ENCODE data around the gene RUFY4. TPM values are rescaled to one million over a fixed set of nuclear protein-coding genes. Genes with fewer than 3 reads are reported as not detected.
A peak's percentile ranks its signal among the peaks of the same experiment; 100 is the strongest.
"Not testable (repeated sequence)": the region's sequence is repeated elsewhere in the genome, so short reads cannot be mapped to it uniquely, and the experiment has no call there.

RUFY4 gene, protein sequence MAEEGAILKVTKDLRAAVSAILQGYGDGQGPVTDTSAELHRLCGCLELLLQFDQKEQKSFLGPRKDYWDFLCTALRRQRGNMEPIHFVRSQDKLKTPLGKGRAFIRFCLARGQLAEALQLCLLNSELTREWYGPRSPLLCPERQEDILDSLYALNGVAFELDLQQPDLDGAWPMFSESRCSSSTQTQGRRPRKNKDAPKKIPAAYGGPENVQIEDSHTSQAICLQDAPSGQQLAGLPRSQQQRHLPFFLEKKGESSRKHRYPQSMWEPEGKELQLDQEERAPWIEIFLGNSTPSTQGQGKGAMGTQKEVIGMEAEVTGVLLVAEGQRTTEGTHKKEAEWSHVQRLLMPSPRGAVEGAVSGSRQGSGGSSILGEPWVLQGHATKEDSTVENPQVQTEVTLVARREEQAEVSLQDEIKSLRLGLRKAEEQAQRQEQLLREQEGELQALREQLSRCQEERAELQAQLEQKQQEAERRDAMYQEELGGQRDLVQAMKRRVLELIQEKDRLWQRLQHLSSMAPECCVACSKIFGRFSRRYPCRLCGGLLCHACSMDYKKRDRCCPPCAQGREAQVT
- polyA plus RNA-seq: under 1 TPM in 3 of 4 donors, not detected in 1; 0.22 to 0.25 (median 0.24) TPM
- long read RNA-seq, donor 1: 0 reads
- long read RNA-seq, donor 2: 0 reads
- long read RNA-seq, donor 3: 0 reads
- long read RNA-seq, donor 4: 0 reads
- long read RNA-seq, donor 5: 0 reads
- long read RNA-seq, donor 6: 0 reads
- long read RNA-seq, donor 7: 0 reads
- long read RNA-seq, donor 8: 0 reads
- long read RNA-seq, donor 9: 0 reads
- long read RNA-seq, donor 10: 0 reads

DNA sequence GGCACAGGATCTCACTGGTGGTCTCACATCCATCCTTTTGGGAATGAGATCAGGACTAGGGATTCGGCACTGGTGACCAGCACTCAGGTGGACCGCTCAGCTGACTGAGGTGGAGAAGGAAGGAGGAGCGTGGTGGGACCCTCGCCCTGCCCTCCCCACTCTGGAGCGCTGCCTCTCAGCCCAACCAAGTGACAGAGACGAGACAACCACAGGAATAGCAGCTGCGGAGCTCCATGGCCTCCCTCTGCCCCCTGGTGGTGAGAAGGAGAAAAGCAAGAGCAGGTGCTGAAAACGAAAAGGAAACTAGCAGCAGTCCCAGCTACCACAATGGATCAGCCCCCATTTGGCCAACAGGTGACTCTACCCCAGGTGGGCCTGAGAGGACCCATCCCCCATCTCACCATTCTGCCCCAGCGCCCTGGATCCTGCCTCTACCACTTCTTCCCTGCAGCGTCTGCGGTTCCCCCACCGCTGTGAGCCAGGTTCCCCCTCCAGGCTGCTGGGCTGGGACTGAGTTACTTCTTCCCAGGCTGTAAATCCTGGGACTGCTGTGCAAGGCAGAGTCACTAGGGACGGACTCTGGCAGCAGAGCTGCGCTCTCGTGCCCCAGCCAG lies at the start of gene RUFY4:
RUFY4 (plus strand) TSS at position 533 of the 614 bp plus-strand sequence. CDS start 1,353 bp downstream, outside the sequence.
- FAIRE-seq; H3K27me3 ChIP-seq (ENCODE audit: control insufficient read depth in 3 of 3, insufficient read depth in 3 of 3, low read length in 3 of 3); H3K9me3 ChIP-seq (ENCODE audit: control insufficient read depth in 2 of 2, insufficient read depth in 1 of 2, low read depth in 1 of 2, low read length in 1 of 2): not testable (repeated sequence)

DNA sequence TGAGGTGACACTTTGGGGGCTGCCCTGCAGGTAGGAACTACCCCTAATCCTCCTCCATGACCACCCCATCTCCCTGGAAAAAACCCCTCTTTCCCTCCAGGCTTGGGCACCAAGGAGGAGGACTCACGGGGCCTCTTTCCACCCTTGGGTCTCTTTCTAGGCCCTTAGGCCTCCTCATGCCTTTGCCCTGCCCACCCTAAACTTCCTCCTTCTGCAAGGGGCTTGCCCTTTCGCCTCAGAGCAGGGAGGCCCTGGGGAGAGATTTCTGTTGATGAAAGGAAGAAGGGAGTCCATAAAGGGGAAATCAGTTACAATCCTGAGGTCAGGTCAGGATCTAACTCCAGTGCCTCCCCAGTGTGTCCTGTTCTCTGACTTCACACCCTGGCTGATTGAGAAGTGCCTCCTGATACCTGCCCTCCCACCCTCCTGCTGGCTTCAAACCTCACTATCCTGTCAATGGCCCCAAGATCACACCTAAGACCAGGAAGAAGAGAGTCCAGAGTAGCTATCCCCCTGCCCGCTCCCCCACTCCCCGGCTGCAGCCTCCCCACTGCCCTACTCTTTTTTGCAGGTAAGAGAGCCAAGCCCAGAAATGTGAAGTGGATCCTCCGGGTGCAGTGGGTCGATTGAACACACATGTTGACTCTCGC lies 49.5 kb upstream of the RUFY4 start:
- Histone ChIP-seq H3K4me3 (ENCODE audit: low read depth in 1 of 3, low read length in 3 of 3) (no peak overlapping the region), H3K27me3 (ENCODE audit: control insufficient read depth in 3 of 3, insufficient read depth in 3 of 3, low read length in 3 of 3) (no peaks in the 10 kb centered on the region), H3K4me1 (ENCODE audit: control insufficient read depth in 3 of 3, insufficient read depth in 2 of 3, low read depth in 1 of 3, low read length in 2 of 3) (no peaks in the 10 kb centered on the region), H3K9me3 (ENCODE audit: control insufficient read depth in 2 of 2, insufficient read depth in 1 of 2, low read depth in 1 of 2, low read length in 1 of 2) (no peaks in the 10 kb centered on the region), H3K36me3 (ENCODE audit: control insufficient read depth in 3 of 3, insufficient read depth in 2 of 3, low read depth in 1 of 3, low read length in 3 of 3) (no peaks in the 10 kb centered on the region), H3K27ac (ENCODE audit: low read depth in 1 of 3, low read length in 2 of 3) (no peak overlapping the region)
- FAIRE-seq: no peak
- no peak for DNase-seq
- 81 to 84% (median 83%) methylated on average over 7 of the region's 7 CpGs for WGBS, 3 donors

More for the DNA sequence above, at the start of gene RUFY4:
- H3K4me1 ChIP-seq (ENCODE audit: control insufficient read depth in 3 of 3, insufficient read depth in 2 of 3, low read depth in 1 of 3, low read length in 2 of 3); H3K27ac ChIP-seq (ENCODE audit: low read depth in 1 of 3, low read length in 2 of 3); H3K36me3 ChIP-seq (ENCODE audit: control insufficient read depth in 3 of 3, insufficient read depth in 2 of 3, low read depth in 1 of 3, low read length in 3 of 3): not testable (repeated sequence)
- peak; percentile 76 to 86 for DNase-seq
- H3K4me3 ChIP-seq (ENCODE audit: low read depth in 1 of 3, low read length in 3 of 3): peak within 1 kb of the TSS in 2 of 3 donors; percentile 32 to 35
- WGBS, 3 donors: 1 to 6% (median 3%) methylated on average over 13 to 15 of the region's 15 CpGs

DNA sequence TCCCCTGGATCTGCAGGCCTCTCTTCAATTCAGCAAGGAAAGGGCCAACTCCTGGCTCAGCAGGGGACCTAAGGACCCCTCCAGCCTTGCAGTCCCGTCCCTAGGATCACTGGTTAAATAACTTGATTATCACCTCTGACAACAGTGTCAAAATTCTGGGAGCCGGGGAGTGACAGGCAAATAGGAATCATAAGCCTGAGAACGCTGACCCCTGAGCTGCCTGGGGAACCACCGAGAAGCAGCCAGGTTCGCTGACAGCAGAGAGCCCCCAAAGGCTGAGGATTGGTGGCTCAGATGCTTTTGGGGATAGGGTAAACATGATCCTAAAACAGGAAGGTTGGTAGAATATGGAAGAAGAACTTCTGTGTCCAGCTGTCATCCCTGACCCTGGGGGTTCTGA lies 48.8 kb upstream of the RUFY4 start:
- FAIRE-seq: no peak
- 82 to 91% (median 87%) methylated on average over 5 of the region's 5 CpGs for WGBS, 3 donors
- H3K9me3 ChIP-seq (ENCODE audit: control insufficient read depth in 2 of 2, insufficient read depth in 1 of 2, low read depth in 1 of 2, low read length in 1 of 2): no peaks in the 10 kb centered on the region

DNA sequence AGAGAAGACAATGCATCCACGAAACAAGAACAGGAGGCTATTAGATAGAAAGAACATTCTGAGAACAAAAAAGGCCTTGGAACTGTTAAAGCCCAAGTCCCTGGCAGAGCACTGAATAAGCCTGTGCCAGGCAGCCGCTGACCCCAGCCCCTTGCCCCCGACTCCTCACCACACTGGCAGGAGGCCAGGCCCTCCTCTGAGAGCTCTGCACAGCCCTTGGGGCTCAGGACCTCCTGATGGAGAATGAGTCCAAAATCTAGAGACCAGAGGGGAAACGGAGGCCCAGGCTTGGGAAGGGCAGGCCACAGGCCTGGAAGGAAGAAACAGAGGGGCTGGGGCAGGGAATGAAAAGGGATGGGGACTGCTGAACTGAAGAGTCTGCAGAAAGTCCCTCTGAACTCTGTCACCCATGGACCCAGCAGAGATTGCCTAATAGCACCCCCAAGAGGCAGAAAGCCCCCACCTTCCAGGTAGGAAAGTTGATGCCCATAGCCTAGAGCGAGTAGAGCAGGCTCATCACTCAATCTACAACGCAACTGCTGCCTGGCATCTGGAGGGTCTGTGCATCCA lies 48.0 kb upstream of the RUFY4 start:
- DNase-seq (no peak), FAIRE-seq (no peak)
- no peaks in the 10 kb centered on the region for H3K27me3 ChIP-seq (ENCODE audit: control insufficient read depth in 3 of 3, insufficient read depth in 3 of 3, low read length in 3 of 3)
- 79 to 90% (median 87%) methylated on average over 6 of the region's 6 CpGs for WGBS, 3 donors
- H3K4me3 ChIP-seq (ENCODE audit: low read depth in 1 of 3, low read length in 3 of 3): no peak overlapping the region
- H3K9me3 ChIP-seq (ENCODE audit: control insufficient read depth in 2 of 2, insufficient read depth in 1 of 2, low read depth in 1 of 2, low read length in 1 of 2): no peaks in the 10 kb centered on the region
- H3K36me3 ChIP-seq (ENCODE audit: control insufficient read depth in 3 of 3, insufficient read depth in 2 of 3, low read depth in 1 of 3, low read length in 3 of 3): no peaks in the 10 kb centered on the region
- no peaks in the 10 kb centered on the region for H3K4me1 ChIP-seq (ENCODE audit: control insufficient read depth in 3 of 3, insufficient read depth in 2 of 3, low read depth in 1 of 3, low read length in 2 of 3)
- no peak overlapping the region for H3K27ac ChIP-seq (ENCODE audit: low read depth in 1 of 3, low read length in 2 of 3)

More for the DNA sequence above, 48.8 kb upstream of the RUFY4 start:
- H3K4me1 ChIP-seq (ENCODE audit: control insufficient read depth in 3 of 3, insufficient read depth in 2 of 3, low read depth in 1 of 3, low read length in 2 of 3): no peaks in the 10 kb centered on the region
- no peaks in the 10 kb centered on the region for H3K27me3 ChIP-seq (ENCODE audit: control insufficient read depth in 3 of 3, insufficient read depth in 3 of 3, low read length in 3 of 3)
- no peaks in the 10 kb centered on the region for H3K36me3 ChIP-seq (ENCODE audit: control insufficient read depth in 3 of 3, insufficient read depth in 2 of 3, low read depth in 1 of 3, low read length in 3 of 3)
- H3K27ac ChIP-seq (ENCODE audit: low read depth in 1 of 3, low read length in 2 of 3): no peak overlapping the region
- DNase-seq: no peak
- H3K4me3 ChIP-seq (ENCODE audit: low read depth in 1 of 3, low read length in 3 of 3): no peak overlapping the region

DNA sequence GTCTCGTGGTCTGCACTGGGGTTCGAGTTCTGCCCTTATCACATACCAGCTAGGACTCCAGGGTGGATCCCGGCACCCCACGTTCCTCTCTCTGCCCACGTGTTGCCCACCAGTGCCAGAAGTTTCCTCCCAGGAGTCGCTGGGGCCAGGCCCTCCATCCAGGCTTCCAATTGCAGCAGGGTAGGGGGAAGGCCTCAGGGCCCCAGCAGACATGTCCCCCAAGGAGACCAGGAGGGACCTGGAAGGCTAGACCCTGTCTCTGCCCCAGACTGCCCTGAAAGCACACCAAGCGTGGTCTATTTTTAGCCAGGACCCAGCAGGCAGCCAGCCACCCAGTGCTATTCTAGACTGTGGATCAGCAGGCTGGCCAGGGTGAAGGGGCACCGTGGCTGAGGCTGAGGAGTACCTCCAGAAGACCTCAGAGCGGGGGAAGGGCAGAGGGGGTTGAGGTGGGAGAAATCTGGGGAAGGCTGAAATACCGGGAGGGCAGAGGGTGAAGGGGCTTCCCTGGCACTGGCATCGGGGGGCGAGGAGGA lies 47.4 kb upstream of the RUFY4 start:
- 83 to 85% (median 83%) methylated on average over 12 of the region's 12 CpGs for WGBS, 3 donors
- FAIRE-seq (no peak), DNase-seq (no peak)
- H3K36me3 ChIP-seq (ENCODE audit: control insufficient read depth in 3 of 3, insufficient read depth in 2 of 3, low read depth in 1 of 3, low read length in 3 of 3): no peaks in the 10 kb centered on the region
- H3K9me3 ChIP-seq (ENCODE audit: control insufficient read depth in 2 of 2, insufficient read depth in 1 of 2, low read depth in 1 of 2, low read length in 1 of 2): no peaks in the 10 kb centered on the region
- H3K27ac ChIP-seq (ENCODE audit: low read depth in 1 of 3, low read length in 2 of 3): no peak overlapping the region
- H3K4me1 ChIP-seq (ENCODE audit: control insufficient read depth in 3 of 3, insufficient read depth in 2 of 3, low read depth in 1 of 3, low read length in 2 of 3): no peaks in the 10 kb centered on the region
- no peaks in the 10 kb centered on the region for H3K27me3 ChIP-seq (ENCODE audit: control insufficient read depth in 3 of 3, insufficient read depth in 3 of 3, low read length in 3 of 3)
- no peak overlapping the region for H3K4me3 ChIP-seq (ENCODE audit: low read depth in 1 of 3, low read length in 3 of 3)

DNA sequence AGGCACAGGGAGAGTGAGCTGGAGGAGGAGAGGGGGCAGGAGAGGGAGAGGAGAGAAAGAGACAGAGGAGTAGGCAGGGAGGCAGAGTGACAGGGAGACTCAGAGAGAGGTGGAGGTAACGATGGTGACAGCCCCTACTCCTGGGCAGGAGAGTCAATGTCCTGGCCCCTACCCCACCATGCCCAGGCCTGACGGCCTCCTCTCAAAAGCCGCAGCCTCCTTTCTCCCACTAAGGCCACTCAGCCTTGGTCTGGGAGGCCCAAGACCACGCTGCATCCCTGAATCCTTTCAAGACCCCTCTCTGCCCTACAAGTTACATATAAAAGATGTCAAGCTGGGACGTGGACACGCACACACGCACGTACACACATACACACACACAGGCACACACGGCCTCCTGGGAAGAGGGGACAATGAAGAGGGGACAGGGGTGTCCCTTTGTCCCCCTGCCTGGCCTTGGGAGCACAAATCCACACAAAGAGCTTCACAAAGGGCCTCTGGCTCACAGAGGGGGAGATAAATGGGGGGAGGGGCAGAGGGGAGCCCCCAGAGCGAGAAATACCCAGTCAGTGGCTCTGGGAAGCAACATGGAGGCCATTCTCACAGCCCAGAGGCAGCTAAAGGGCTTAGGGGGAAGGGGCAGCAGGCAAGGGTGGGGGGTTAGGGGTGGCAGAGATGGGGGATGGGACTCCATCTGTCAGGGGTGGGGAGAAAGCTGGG lies 46.8 kb upstream of the RUFY4 start:
- Histone ChIP-seq H3K27me3 (ENCODE audit: control insufficient read depth in 3 of 3, insufficient read depth in 3 of 3, low read length in 3 of 3) (no peaks in the 10 kb centered on the region), H3K4me3 (ENCODE audit: low read depth in 1 of 3, low read length in 3 of 3) (no peak overlapping the region), H3K36me3 (ENCODE audit: control insufficient read depth in 3 of 3, insufficient read depth in 2 of 3, low read depth in 1 of 3, low read length in 3 of 3) (no peaks in the 10 kb centered on the region), H3K9me3 (ENCODE audit: control insufficient read depth in 2 of 2, insufficient read depth in 1 of 2, low read depth in 1 of 2, low read length in 1 of 2) (no peaks in the 10 kb centered on the region), H3K4me1 (ENCODE audit: control insufficient read depth in 3 of 3, insufficient read depth in 2 of 3, low read depth in 1 of 3, low read length in 2 of 3) (no peaks in the 10 kb centered on the region), H3K27ac (ENCODE audit: low read depth in 1 of 3, low read length in 2 of 3) (no peak overlapping the region)
- DNase-seq (no peak), FAIRE-seq (no peak)
- 82 to 87% (median 83%) methylated on average over 10 of the region's 10 CpGs for WGBS, 3 donors

DNA sequence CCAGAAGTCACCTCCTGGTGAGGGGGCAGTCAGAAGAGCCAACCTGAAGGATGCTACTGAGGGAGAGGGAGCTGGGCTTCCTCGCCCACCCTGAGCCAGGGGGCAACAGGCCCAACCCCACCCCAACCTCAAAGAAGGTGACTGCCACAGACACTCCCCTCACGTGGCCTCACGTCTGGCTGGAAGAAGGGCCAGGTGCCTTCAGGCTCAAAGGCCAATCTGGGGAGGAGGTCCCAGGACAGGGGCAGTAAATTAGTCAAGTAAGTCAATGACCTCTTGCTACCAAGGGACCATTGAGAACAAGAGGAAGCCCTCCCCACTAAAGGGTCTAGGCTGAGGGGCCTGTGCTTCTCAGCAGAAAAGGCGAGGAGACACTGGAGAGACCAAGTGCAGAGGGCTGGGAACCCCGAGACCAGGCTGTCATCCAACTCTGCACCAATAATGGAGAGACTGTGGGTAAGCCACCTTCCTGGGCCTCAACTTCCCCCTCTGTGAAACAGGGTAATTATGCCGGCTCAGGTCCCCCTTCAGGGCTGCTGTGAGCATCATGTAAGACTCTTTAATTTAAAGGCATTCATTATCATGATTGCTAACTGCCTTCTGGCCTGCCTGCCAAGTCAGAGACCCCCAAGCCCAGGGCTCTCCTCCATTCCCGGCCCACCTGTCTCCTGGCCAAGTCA lies 46.1 kb upstream of the RUFY4 start:
- FAIRE-seq (no peak), DNase-seq (peak in 1 of 2 donors; percentile 16)
- 56 to 73% (median 59%) methylated on average over 7 of the region's 7 CpGs for WGBS, 3 donors
- H3K4me3 ChIP-seq (ENCODE audit: low read depth in 1 of 3, low read length in 3 of 3): no peak overlapping the region
- no peaks in the 10 kb centered on the region for H3K27me3 ChIP-seq (ENCODE audit: control insufficient read depth in 3 of 3, insufficient read depth in 3 of 3, low read length in 3 of 3)
- no peaks in the 10 kb centered on the region for H3K9me3 ChIP-seq (ENCODE audit: control insufficient read depth in 2 of 2, insufficient read depth in 1 of 2, low read depth in 1 of 2, low read length in 1 of 2)
- H3K36me3 ChIP-seq (ENCODE audit: control insufficient read depth in 3 of 3, insufficient read depth in 2 of 3, low read depth in 1 of 3, low read length in 3 of 3): no peaks in the 10 kb centered on the region
- H3K4me1 ChIP-seq (ENCODE audit: control insufficient read depth in 3 of 3, insufficient read depth in 2 of 3, low read depth in 1 of 3, low read length in 2 of 3): no peaks in the 10 kb centered on the region
- H3K27ac ChIP-seq (ENCODE audit: low read depth in 1 of 3, low read length in 2 of 3): no peak overlapping the region
